Small intestine (tissue), 7 donors: ENCODE data around the gene UBE2A. TPM values are rescaled to one million over a fixed set of nuclear protein-coding genes. Genes with fewer than 3 reads are reported as not detected.

ENCODE experiments used
- DNase-seq, 2 donors: peaks; one replicate each; pipeline versions ENCODE4 v3.0.0 to v3.0.0-alpha.2; 2013
- FAIRE-seq: peaks from 2 replicates; lab custom pipeline; 2012; peaks lifted over from hg19 to GRCh38; lab: Jason Lieb, UNC
- H3K27ac ChIP-seq, 3 donors: one replicate each; pipeline ENCODE4 v1.5.1; 2013; ENCODE audit warnings: low read length in 2 of 3, mild to moderate bottlenecking in 2 of 3, control low read depth in 1 of 3, inconsistent platforms in 1 of 3, low read depth in 1 of 3, moderate library complexity in 1 of 3
- H3K27me3 ChIP-seq, 3 donors: one replicate each; pipeline ENCODE4 v1.6.1; 2013; ENCODE audit warnings: low read length in 3 of 3, inconsistent platforms in 1 of 3; ENCODE audit not compliant: control insufficient read depth in 3 of 3, insufficient read depth in 3 of 3
- H3K36me3 ChIP-seq, 3 donors: one replicate each; pipeline ENCODE4 v1.6.1; 2013; ENCODE audit warnings: low read length in 3 of 3, inconsistent platforms in 1 of 3, low read depth in 1 of 3, mild to moderate bottlenecking in 1 of 3, moderate library complexity in 1 of 3; ENCODE audit not compliant: control insufficient read depth in 3 of 3, insufficient read depth in 2 of 3
- H3K4me1 ChIP-seq, 3 donors: one replicate each; pipeline ENCODE4 v1.6.1; 2013; ENCODE audit warnings: low read length in 2 of 3, inconsistent platforms in 1 of 3, low read depth in 1 of 3, mild to moderate bottlenecking in 1 of 3, moderate library complexity in 1 of 3; ENCODE audit not compliant: control insufficient read depth in 3 of 3, insufficient read depth in 2 of 3
- H3K4me3 ChIP-seq, 3 donors: one replicate each; pipeline ENCODE4 v1.5.1; 2013; ENCODE audit warnings: low read length in 3 of 3, control low read depth in 1 of 3, inconsistent platforms in 1 of 3, low read depth in 1 of 3, mild to moderate bottlenecking in 1 of 3, moderate library complexity in 1 of 3
- H3K9me3 ChIP-seq, 2 donors: one replicate each; pipeline ENCODE4 v1.6.1; 2013; ENCODE audit warnings: low read depth in 1 of 2, low read length in 1 of 2; ENCODE audit not compliant: control insufficient read depth in 2 of 2, insufficient read depth in 1 of 2
- WGBS, 3 donors: extraction: QIAGEN DNeasy Blood & Tissue Kit; methylation state at CpG; one replicate each; pipeline ENCODE4 v1.1.7; 2013; 5-methylcytosine and 5-hydroxymethylcytosine counted together
- polyA plus RNA-seq, 4 donors: library from polyadenylated mRNA; stranded (reverse) in 3 of 4; unstranded in 1 of 4; fragments of 200-250 nt in 3 of 4; fragments of 120-200 nt in 1 of 4; gene quantifications; one replicate each; pipeline versions ENCODE4 v1.2.1 to v1.2.3, GENCODE V29; 2013
- donor health status: healthy with polysubstance abuse.
- donor health status: control.
- donor health status: control.
- donor health status: Bipolar disorder and iron deficiency.
- donor health status: healthy.

UBE2A gene
- polyA plus RNA-seq, 4 donors, result 44.3 to 80.1 (median 62.3) TPM

- no peaks in the 10 kb centered on the region for H3K9me3 ChIP-seq
- peaks cover 0 to 9% (median 3%) of the 10 kb centered on the region in 3 donors for H3K4me1 ChIP-seq
- H3K4me3 ChIP-seq, result no peak overlapping the region
- no peaks in the 10 kb centered on the region for H3K36me3 ChIP-seq
- DNase-seq (no peak), FAIRE-seq (no peak)
- no peak overlapping the region for H3K27ac ChIP-seq
- 52 to 76% (median 69%) methylated on average over 9 of the region's 9 CpGs for WGBS, 3 donors
- no peaks in the 10 kb centered on the region for H3K27me3 ChIP-seq
Observed at GRCh38 chrX:119602701-119603255, 28.4 kb downstream of the UBE2A start.

GRCh38 chrX:119604766-119605463 is 30.6 kb downstream of the UBE2A start:
- DNase-seq (peak in 1 of 2 donors; percentile 20), FAIRE-seq (no peak)
- no peaks in the 10 kb centered on the region for H3K27me3 ChIP-seq
- H3K4me3 ChIP-seq, result peak overlapping the region in 2 of 3 donors; percentile 75 to 87
- no peaks in the 10 kb centered on the region for H3K9me3 ChIP-seq
- peaks cover 0 to 9% (median 3%) of the 10 kb centered on the region in 3 donors for H3K4me1 ChIP-seq
- WGBS, 3 donors, result 6 to 40% (median 18%) methylated on average over 16 to 17 of the region's 17 CpGs
- H3K27ac ChIP-seq, result peak overlapping the region in 1 of 3 donors; percentile 5
- H3K36me3 ChIP-seq, result no peaks in the 10 kb centered on the region

GRCh38 chrX:119605464-119606279 is 31.3 kb downstream of the UBE2A start:
- peak overlapping the region; percentile 68 to 97 (median 94) for H3K27ac ChIP-seq
- H3K27me3 ChIP-seq, result no peaks in the 10 kb centered on the region
- peaks cover 0 to 9% (median 3%) of the 10 kb centered on the region in 3 donors for H3K4me1 ChIP-seq
- DNase-seq, result peak; percentile 16 to 48
- FAIRE-seq, result no peak
- no peaks in the 10 kb centered on the region for H3K36me3 ChIP-seq
- H3K4me3 ChIP-seq, result peak overlapping the region; percentile 60 to 87 (median 75)
- no peaks in the 10 kb centered on the region for H3K9me3 ChIP-seq
- WGBS, 3 donors, result 1 to 43% (median 11%) methylated on average over 26 to 63 of the region's 68 CpGs

DNA sequence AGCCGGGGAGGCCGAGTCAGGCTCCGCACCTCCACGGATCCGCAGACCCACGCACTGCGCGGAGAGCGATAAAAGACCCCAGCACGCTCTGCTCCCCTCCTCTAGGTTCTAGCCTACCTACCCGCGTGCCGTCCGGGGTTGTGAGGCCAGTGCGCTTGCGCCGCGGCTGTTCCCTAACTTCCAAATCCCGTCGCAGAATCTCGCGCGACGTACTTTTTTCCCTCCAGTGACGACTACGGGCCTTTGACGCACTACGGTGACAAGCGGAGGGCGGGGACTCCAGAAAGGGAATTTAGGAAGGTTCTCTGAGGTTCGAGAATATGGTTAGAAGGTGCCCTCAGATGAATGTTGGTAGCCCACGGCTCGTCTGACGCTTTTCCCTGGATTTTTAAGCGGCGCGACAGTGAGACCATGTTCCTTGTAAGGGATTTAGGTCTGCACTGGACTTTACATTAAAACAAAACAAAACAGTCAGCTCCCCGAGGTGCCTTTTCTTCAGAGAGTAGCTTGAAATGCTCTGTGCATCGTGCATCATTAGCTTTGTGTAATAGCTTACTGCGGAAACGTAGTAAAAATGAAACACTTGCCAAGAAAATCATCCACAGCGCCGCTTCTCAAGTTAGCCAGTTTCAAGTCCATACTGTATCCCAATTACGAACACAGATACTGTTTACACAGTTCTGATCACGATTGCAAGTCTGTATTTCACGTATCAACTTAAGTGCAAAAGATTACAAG is 32.1 kb downstream of the UBE2A start, which contains the start of gene NKRF:
NKRF (minus strand) TSS at position 145 of the 738 bp plus-strand sequence.
- DNase-seq (peak; percentile 91 to 93), FAIRE-seq (no peak)
- Histone ChIP-seq H3K36me3 (no peaks in the 10 kb centered on the region), H3K27ac (peak within 1 kb of the TSS; percentile 68 to 97 (median 94)), H3K27me3 (no peaks in the 10 kb centered on the region), H3K4me3 (peak within 1 kb of the TSS; percentile 60 to 87 (median 75)), H3K9me3 (no peaks in the 10 kb centered on the region), H3K4me1 (peaks cover 0 to 9% (median 3%) of the 10 kb centered on the region in 3 donors)
- WGBS, 3 donors, result 1 to 45% (median 14%) methylated on average over 34 to 46 of the region's 46 CpGs

DNA sequence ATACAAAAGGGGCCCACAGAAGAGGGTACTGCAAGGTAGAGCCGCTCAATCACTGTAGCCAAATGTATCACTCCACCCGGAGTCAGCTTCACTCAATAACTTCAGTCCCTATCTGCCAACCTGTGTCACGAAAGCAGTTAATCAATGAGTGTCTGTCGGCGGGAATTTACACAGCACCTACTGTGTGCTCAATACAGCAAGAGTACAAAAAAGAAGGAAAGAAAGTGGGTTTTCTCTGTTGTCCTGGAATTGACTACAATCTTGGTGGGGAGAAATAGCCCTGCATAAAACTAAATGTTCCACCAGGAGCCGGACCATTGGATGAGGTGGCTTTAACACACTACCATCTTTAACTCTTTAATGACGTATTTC is 32.6 kb downstream of the UBE2A start:
- Histone ChIP-seq H3K9me3 (no peaks in the 10 kb centered on the region), H3K4me1 (peaks cover 0 to 9% (median 3%) of the 10 kb centered on the region in 3 donors), H3K36me3 (no peaks in the 10 kb centered on the region), H3K27me3 (no peaks in the 10 kb centered on the region), H3K27ac (peak overlapping the region in 2 of 3 donors; percentile 94 to 97), H3K4me3 (peak overlapping the region in 2 of 3 donors; percentile 75 to 87)
- 18 to 53% (median 33%) methylated on average over 7 of the region's 7 CpGs for WGBS, 3 donors
- DNase-seq (no peak), FAIRE-seq (no peak)

DNA sequence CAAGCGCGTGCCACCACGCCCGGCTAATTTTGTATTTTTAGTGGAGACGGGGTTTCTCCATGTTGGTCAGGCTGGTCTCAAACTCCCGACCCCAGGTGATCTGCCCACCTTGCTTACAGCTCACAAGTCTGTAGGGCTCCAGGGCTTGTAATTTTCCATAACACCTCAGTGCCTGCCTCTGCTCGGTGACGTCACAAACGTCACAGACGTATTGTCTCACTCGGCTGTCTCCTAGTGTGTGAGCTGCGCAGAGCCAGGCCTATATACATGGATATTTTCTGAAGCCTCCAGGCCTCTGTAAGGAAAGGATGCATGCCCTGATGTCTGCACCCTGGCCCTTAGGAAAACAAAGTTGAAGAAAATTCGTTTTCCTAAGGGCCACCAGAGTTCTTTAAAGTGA is 40.4 kb downstream of the UBE2A start:
- Histone ChIP-seq H3K36me3 (no peaks in the 10 kb centered on the region), H3K9me3 (no peaks in the 10 kb centered on the region), H3K4me3 (no peak overlapping the region), H3K4me1 (no peaks in the 10 kb centered on the region), H3K27me3 (no peaks in the 10 kb centered on the region), H3K27ac (no peak overlapping the region)
- FAIRE-seq (no peak), DNase-seq (no peak)
- WGBS, 3 donors, result 82 to 87% (median 83%) methylated on average over 13 of the region's 13 CpGs

DNA sequence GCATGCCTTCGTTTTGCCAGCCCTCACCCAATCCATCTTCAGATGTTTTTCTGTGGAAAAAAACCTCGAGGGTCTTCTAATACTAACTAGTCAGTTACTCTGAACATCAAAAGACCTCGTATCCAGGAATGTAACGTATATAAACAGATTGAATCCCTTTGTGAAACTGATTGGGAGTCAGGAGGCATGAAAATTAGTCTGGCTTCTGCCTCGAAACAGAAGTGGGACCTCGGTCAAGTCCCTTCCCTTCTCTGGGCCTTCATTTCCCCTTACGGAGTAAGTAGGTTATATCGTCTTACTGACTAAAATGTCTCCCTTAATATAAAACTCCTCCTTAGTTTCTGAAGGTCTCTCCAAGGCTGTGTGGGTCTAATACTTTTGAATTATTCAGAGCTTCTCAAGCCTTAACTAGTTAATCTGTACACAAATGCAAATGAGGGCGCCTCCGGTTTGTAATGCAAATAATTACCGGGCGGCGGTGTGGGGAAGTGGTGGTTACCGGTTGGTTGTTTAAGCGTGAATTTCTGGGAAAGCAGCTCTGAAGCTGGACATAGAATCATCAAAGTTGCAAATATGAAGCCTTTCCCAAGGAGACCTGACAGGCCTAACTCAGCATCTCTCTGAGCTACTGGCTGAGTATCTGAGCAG is 43.3 kb downstream of the UBE2A start:
- no peaks in the 10 kb centered on the region for H3K4me1 ChIP-seq

More for the DNA sequence above, 43.3 kb downstream of the UBE2A start:
- FAIRE-seq (no peak), DNase-seq (no peak)
- H3K27ac ChIP-seq, result no peak overlapping the region
- H3K4me3 ChIP-seq, result no peak overlapping the region
- H3K36me3 ChIP-seq, result no peaks in the 10 kb centered on the region
- H3K27me3 ChIP-seq, result no peaks in the 10 kb centered on the region
- H3K9me3 ChIP-seq, result no peaks in the 10 kb centered on the region
- WGBS, 3 donors, result 66 to 83% (median 67%) methylated on average over 15 of the region's 15 CpGs
